ENCODE data around the gene SIK2.

Gene SIK2

GRCh38 chr11:111696556-111696955 lies 94.3 kb downstream of the SIK2 start:
- DNase-seq (ENCODE audit: low spot score), result no peak
- no peak for TF ChIP-seq CTCF (conservative IDR thresholded peaks at IDR 0.05; ENCODE audit: low read depth)
- CTCF ChIA-PET, result no interaction called here
- no peak overlapping the region for H3K27ac ChIP-seq
- POLR2A ChIA-PET (ENCODE audit: low non-redundant PET), result no interaction called here

- POLR2A ChIA-PET (ENCODE audit: low non-redundant PET), result no interaction called here
- no peak overlapping the region for H3K27ac ChIP-seq
- TF ChIP-seq CTCF (conservative IDR thresholded peaks at IDR 0.05; ENCODE audit: low read depth), result no peak
- CTCF ChIA-PET, result interaction anchor here (0.6 kb wide), 1 partner anchor 87 kb away, joined by 3 read pairs; no protein-coding TSS in a partner anchor
- no peak for DNase-seq (ENCODE audit: low spot score)
Measured at GRCh38 chr11:111697933-111698371, 95.7 kb downstream of the SIK2 start.

- POLR2A ChIA-PET (ENCODE audit: low non-redundant PET), result no interaction called here
- no peak for DNase-seq (ENCODE audit: low spot score)
- CTCF ChIA-PET, result interaction anchor here (0.6 kb wide), 2 partner anchors 159 to 343 kb away, joined by 3 read pairs; no protein-coding TSS in a partner anchor
- no peak for TF ChIP-seq CTCF (conservative IDR thresholded peaks at IDR 0.05; ENCODE audit: low read depth)
- H3K27ac ChIP-seq, result no peak overlapping the region
Measured at GRCh38 chr11:111698852-111699559, 96.8 kb downstream of the SIK2 start.

GRCh38 chr11:111699579-111700156 lies 97.4 kb downstream of the SIK2 start:
- no peak for DNase-seq (ENCODE audit: low spot score)
- H3K27ac ChIP-seq, result no peak overlapping the region
- TF ChIP-seq CTCF (conservative IDR thresholded peaks at IDR 0.05; ENCODE audit: low read depth), result no peak
- CTCF ChIA-PET, result interaction anchor here (0.6 kb wide), 2 partner anchors 159 to 342 kb away, joined by 3 read pairs; no protein-coding TSS in a partner anchor
- POLR2A ChIA-PET (ENCODE audit: low non-redundant PET), result no interaction called here

GRCh38 chr11:111700162-111700561 lies 97.9 kb downstream of the SIK2 start:
- CTCF ChIA-PET, result interaction anchor here (0.6 kb wide), 1 partner anchor 99 kb away, joined by 5 read pairs; no protein-coding TSS in a partner anchor
- DNase-seq (ENCODE audit: low spot score), result no peak
- no peak for TF ChIP-seq CTCF (conservative IDR thresholded peaks at IDR 0.05; ENCODE audit: low read depth)
- POLR2A ChIA-PET (ENCODE audit: low non-redundant PET), result no interaction called here
- H3K27ac ChIP-seq, result no peak overlapping the region

- ChIA-PET CTCF (interaction anchor here (0.6 kb wide), 1 partner anchor 74 kb away, joined by 4 read pairs; no protein-coding TSS in a partner anchor), POLR2A (ENCODE audit: low non-redundant PET) (no interaction called here)
- H3K27ac ChIP-seq, result no peak overlapping the region
- TF ChIP-seq CTCF (conservative IDR thresholded peaks at IDR 0.05; ENCODE audit: low read depth), result no peak
- DNase-seq (ENCODE audit: low spot score), result no peak
Measured at GRCh38 chr11:111702623-111703022, 100.4 kb downstream of the SIK2 start.
